AG10803 (cell line): ENCODE data around the gene TCF25.

Experiments
- DNase-seq: peaks from one replicate; pipeline ENCODE4 v3.0.0; 2010; ENCODE audit warnings: low read depth
- H3K4me3 ChIP-seq: 2 replicates; pipeline ENCODE4 v1.5.1; 2011; ENCODE audit warnings: mild to moderate bottlenecking, low read length, control low read depth
- TF ChIP-seq, protein P1 (sequence below): conservative IDR thresholded peaks from 2 replicates; pipeline ENCODE4 v1.5.1; 2011; ENCODE audit warnings: mild to moderate bottlenecking, low read length, control low read depth, inconsistent platforms

TCF25 gene

DNA sequence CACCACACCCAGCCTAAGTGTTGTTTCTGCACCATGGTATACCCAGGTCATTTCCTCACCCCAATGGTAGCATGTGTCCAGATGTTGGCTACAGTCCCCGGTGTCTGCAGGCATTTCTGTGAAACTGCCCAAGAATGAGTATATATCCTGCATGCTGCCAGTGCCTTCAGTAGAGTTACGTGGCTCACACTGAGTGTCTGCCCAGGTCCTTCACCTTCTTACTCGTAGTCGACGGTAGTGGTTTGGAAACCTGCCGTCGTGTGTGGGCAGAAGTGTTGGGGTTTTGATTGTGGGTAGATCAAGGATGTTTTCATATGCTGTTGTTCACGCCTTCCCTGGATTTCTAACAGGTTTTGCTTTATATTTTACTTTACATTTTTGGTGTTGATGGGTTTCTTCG, 16.8 kb downstream of the TCF25 start:
- no peak overlapping the region for H3K4me3 ChIP-seq
- DNase-seq: no peak
- TF ChIP-seq, protein P1, sequence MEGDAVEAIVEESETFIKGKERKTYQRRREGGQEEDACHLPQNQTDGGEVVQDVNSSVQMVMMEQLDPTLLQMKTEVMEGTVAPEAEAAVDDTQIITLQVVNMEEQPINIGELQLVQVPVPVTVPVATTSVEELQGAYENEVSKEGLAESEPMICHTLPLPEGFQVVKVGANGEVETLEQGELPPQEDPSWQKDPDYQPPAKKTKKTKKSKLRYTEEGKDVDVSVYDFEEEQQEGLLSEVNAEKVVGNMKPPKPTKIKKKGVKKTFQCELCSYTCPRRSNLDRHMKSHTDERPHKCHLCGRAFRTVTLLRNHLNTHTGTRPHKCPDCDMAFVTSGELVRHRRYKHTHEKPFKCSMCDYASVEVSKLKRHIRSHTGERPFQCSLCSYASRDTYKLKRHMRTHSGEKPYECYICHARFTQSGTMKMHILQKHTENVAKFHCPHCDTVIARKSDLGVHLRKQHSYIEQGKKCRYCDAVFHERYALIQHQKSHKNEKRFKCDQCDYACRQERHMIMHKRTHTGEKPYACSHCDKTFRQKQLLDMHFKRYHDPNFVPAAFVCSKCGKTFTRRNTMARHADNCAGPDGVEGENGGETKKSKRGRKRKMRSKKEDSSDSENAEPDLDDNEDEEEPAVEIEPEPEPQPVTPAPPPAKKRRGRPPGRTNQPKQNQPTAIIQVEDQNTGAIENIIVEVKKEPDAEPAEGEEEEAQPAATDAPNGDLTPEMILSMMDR: no peak

DNA sequence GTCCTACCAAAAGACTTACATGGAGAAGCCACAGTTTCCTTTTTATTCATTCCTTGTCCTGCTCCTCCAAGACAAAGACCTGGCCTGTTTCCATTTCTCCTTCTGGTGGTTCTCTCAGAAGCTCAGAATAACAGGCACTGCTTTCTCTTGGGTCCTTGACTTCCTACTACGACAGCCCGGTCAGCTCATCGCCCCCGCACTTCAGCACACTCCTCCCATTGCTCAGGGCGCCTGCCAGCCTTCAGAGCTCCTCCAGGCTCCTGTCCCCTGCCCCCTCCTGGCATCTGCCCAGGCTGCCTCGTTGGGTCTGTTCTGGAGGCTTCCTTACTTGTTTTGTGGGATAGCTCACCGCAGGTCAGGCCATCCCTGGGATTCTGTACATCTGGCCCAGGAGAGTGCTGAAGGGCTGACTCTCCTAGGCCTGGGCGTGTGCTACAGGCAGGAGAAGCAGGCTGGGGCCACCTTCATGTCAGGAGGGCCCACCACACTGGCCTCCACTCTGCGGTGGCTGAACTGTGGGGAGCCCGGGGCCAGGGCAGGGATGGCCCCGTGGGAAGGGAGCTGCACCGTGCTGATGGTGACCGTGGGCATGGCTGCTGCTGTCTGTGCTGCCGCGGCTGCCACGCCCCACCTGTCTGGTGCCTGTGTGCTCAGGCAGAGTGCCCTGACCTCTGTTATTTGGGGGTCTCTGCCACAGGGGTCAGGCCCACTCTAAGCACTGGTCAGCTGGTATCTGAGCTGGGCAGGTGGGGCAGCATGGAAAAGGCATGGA, 17.7 kb downstream of the TCF25 start:
- TF ChIP-seq, protein P1: no peak
- no peak for DNase-seq
- H3K4me3 ChIP-seq: no peak overlapping the region

DNA sequence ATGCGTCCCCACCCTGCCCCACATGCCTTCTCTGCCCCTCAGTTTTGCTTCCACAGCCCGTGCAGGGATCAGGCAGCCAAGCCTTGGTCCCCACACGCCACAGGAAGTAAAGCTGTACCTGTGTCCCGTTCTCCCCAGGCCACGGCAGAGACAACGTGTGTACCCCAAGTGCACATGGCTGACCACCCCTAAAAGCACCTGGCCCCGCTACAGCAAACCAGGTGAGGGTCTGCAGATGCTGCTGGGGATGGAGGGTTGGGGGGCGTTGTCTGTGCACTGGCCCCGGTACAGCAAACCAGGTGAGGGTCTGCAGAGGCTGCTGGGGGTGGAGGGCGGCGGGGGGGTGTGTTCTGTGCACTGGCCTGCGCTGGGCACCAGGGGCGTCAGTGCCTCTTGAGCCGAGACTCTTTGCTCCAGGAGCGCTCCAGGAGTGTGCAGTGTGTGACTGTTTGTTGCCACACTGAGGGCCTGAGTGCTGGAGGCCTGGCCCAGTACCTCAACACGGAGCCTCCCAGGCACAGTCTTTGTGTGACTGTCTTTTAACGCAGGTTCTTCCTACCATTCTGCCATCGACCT, 18.8 kb downstream of the TCF25 start:
- TF ChIP-seq, protein P1: no peak
- no peak for DNase-seq
- no peak overlapping the region for H3K4me3 ChIP-seq

DNA sequence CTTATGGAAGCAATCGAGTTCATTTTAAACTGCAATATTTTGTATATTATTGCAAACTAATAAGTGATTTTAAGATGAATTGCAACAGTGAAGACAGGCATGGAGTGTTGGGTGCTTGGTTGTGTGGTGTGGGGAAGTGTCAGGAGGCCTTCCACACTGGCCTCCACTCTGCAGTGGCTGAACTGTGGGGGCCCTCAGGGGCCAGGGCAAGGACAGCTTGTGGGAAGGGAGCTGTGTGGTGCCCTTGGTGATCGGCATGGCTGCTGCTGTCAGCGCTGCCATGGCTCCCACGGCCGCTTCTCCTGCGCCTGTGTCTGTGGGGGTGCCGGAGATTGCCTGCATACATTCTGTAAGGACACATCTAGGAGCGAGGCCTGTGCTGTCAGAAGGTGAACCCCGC, 19.2 kb downstream of the TCF25 start:
- no peak overlapping the region for H3K4me3 ChIP-seq
- TF ChIP-seq, protein P1: no peak

DNA sequence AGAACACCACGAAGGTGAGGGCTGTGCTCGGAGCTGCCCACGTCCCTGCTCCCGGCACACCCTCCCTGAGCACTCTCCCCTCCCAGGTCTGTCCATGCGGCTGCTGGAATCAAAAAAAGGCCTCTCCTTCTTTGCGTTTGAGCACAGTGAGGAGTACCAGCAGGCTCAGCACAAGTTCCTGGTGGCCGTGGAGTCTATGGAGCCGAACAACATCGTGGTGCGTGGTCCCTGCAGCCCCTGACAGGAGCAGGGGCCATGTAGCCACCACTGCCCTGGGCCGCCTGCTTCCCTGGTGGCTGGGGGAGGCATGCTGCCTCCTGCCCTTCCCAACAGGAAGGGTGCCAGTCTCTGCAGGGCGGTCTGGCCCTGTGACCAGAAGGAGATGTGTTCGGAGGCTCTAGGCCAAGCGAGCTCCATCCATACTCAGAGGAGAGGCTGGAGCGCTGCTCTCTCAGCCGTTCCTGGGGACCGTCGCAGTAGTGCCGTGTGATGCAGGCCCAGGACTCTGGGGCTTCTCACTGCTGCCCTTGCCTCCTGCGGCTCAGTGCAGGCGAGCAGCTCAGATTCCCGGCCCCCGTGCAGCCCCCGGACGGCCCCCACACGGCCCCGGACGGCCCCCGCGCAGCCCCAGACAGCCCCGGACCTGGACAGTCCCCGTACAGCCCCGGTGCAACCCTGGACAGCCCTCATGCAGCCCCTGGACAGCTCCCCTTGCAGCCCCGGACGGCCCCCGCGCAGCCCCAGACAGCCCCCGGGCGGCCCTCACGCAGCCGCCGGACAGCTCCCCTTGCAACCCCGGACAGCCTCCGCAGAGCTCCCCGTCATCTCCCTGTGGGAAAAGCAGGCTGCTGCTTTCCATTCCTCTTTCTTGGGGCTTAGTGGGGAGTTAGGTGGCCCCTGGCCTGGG, 20.5 kb downstream of the TCF25 start:
- no peak for DNase-seq
- no peak overlapping the region for H3K4me3 ChIP-seq
- TF ChIP-seq, protein P1: no peak

More for the DNA sequence above, 19.2 kb downstream of the TCF25 start:
- no peak for DNase-seq

DNA sequence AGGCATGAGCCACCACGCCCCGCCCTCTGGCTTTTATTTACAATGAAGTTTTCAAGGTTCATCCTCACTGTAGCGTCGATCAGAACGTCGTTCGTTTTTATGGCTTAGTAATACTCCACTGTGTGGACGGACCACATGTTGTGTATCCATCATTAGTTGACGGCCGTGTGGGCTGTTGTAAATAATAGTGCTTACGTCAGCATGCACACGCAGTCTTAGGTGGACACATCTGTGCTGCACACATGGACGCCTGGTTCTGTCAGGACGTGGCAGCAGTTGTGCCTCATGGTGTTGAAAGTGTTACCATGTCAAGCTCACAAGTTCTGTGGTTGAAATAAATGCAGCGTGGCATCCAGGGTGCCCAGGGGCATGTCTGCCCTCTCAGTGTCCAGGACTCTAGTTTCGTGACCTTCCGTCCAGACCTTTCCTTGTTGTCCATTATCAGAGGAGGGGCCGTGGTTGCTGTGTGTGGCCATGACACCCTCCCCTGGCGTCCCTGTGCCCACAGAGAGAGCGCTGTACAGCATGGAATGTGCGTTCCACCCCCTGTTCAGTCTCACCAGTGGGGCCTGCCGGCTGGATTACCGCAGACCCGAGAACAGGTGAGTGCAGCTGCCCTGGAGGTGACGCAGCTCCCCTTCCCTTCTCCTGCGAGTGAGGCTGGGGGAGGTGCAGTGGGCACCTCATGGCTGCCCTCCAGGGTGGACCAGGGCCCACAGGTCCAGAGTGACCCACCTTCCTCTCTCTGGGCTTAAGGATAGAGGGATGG, 22.3 kb downstream of the TCF25 start:
- H3K4me3 ChIP-seq: no peak overlapping the region
- no peak for DNase-seq
- TF ChIP-seq, protein P1: no peak
